Smooth muscle cell (in vitro differentiated cells): ENCODE measurements around the gene RAB26. TPM values are rescaled to one million over a fixed set of nuclear protein-coding genes. Genes with fewer than 3 reads are reported as not detected.

Experiments used
- DNase-seq: peaks from one replicate; lab custom pipeline; 2025; ENCODE audit not compliant: unreplicated experiment; lab: John Stamatoyannopoulos, UW
- H2AFZ ChIP-seq: fragments of 200-600 bp; sonication (generic); 2 replicates; pipeline ENCODE4 v1.6.0; 2016; ENCODE audit warnings: antibody characterized with exemption, low read depth, mild to moderate bottlenecking
- H3F3A ChIP-seq: fragments of 200-600 bp; sonication (generic); 2 replicates; pipeline ENCODE4 v1.6.0; 2017; ENCODE audit warnings: antibody characterized with exemption, low read depth
- H3K27ac ChIP-seq: fragments of 200-600 bp; sonication (generic); 2 replicates; pipeline ENCODE4 v1.5.1; 2016; ENCODE audit warnings: low read depth, mild to moderate bottlenecking
- H3K27me3 ChIP-seq: fragments of 200-600 bp; sonication (generic); 2 replicates; pipeline ENCODE4 v1.6.1; 2016; ENCODE audit warnings: low read depth, mild to moderate bottlenecking
- H3K36me3 ChIP-seq: fragments of 200-600 bp; sonication (generic); 2 replicates; pipeline ENCODE4 v1.5.1; 2016; ENCODE audit warnings: low read depth
- H3K4me1 ChIP-seq: fragments of 200-600 bp; sonication (generic); 2 replicates; pipeline ENCODE4 v1.5.1; 2016; ENCODE audit warnings: low read depth
- H3K4me2 ChIP-seq: fragments of 200-600 bp; sonication (generic); 2 replicates; pipeline ENCODE4 v1.6.0; 2016; ENCODE audit warnings: mild to moderate bottlenecking
- H3K4me3 ChIP-seq: fragments of 200-600 bp; sonication (generic); 2 replicates; pipeline ENCODE4 v1.5.1; 2016; ENCODE audit warnings: mild to moderate bottlenecking
- H3K79me2 ChIP-seq: fragments of 200-600 bp; sonication (generic); 2 replicates; pipeline ENCODE4 v1.6.0; 2016; ENCODE audit warnings: low read depth, mild to moderate bottlenecking
- H3K9ac ChIP-seq: fragments of 200-600 bp; sonication (generic); 2 replicates; pipeline ENCODE4 v1.6.0; 2016; ENCODE audit warnings: low read depth
- H3K9me3 ChIP-seq: fragments of 200-600 bp; sonication (generic); replicated peaks from 2 replicates; pipeline ENCODE4 v1.5.1; 2016; ENCODE audit warnings: low read depth
- H4K20me1 ChIP-seq: fragments of 200-600 bp; sonication (generic); 2 replicates; pipeline ENCODE4 v1.6.0; 2016; ENCODE audit warnings: low read depth
- CTCF ChIP-seq: fragments of 200-600 bp; sonication (generic); IDR thresholded peaks from 2 replicates; pipeline ENCODE4 v1.5.1; 2017; ENCODE audit warnings: borderline replicate concordance, mild to moderate bottlenecking, antibody characterized with exemption; ENCODE audit not compliant: insufficient read depth, poor library complexity, severe bottlenecking
- WGBS: methylation state at CpG from one replicate; pipeline ENCODE4 v1.1.7; 2016; ENCODE audit warnings: low lambda C conversion rate; 5-methylcytosine and 5-hydroxymethylcytosine counted together
- polyA plus RNA-seq: library from polyadenylated mRNA; unstranded; fragments of >200 nt; fragmentation: Nextera tagmentation; extraction: Ambion mirVana; gene quantifications from 2 replicates; pipeline ENCODE4 v1.2.1, GENCODE V29; 2016
- total RNA-seq: library from RNA; depleted of rRNA; stranded (reverse); fragments of >200 nt; gene quantifications from 2 replicates; pipeline ENCODE4 v1.2.3, GENCODE V29; 2014

RAB26 gene
- total and polyA plus RNA-seq, 2 experiments from 2014 or later, result 1.3 TPM; not detected in 1

GRCh38 chr16:2170587-2171435, 22.4 kb downstream of the RAB26 start:
- WGBS, result 97% methylated on average over 37 of the region's 47 CpGs
- Histone ChIP-seq H2AFZ (no peak overlapping the region), H3K36me3 (no peaks in the 10 kb centered on the region), H3K79me2 (peaks cover 4% of the 10 kb centered on the region), H3K4me3 (no peak overlapping the region), H3K27ac (no peak overlapping the region), H3K9me3 (no peaks in the 10 kb centered on the region), H3K9ac (no peak overlapping the region), H3K4me1 (no peaks in the 10 kb centered on the region), H3K4me2 (no peak overlapping the region), H3F3A (no peaks in the 10 kb centered on the region), H4K20me1 (peaks cover 33% of the 10 kb centered on the region), H3K27me3 (no peaks in the 10 kb centered on the region)
- TF ChIP-seq CTCF, result no peak
- no peak for DNase-seq

GRCh38 chr16:2171601-2172178, 23.3 kb downstream of the RAB26 start:
- Histone ChIP-seq H3K9ac (no peak overlapping the region), H3K4me3 (no peak overlapping the region), H3K79me2 (no peaks in the 10 kb centered on the region), H2AFZ (no peak overlapping the region), H3K9me3 (no peaks in the 10 kb centered on the region), H3K4me2 (no peak overlapping the region), H3F3A (no peaks in the 10 kb centered on the region), H3K27ac (no peak overlapping the region), H3K27me3 (no peaks in the 10 kb centered on the region), H4K20me1 (peaks cover 25% of the 10 kb centered on the region), H3K4me1 (no peaks in the 10 kb centered on the region), H3K36me3 (no peaks in the 10 kb centered on the region)
- DNase-seq, result no peak
- no peak for TF ChIP-seq CTCF
- WGBS, result 99% methylated on average over 27 of the region's 28 CpGs

GRCh38 chr16:2172688-2173335, 24.4 kb downstream of the RAB26 start:
- WGBS, result 95% methylated on average over 21 of the region's 29 CpGs
- no peak overlapping the region for H3K9ac ChIP-seq

More at GRCh38 chr16:2172688-2173335, 24.4 kb downstream of the RAB26 start:
- Histone ChIP-seq H3K79me2 (no peaks in the 10 kb centered on the region), H3K27me3 (no peaks in the 10 kb centered on the region), H3K27ac (no peak overlapping the region), H3K9me3 (no peaks in the 10 kb centered on the region), H3K36me3 (no peaks in the 10 kb centered on the region), H3F3A (no peaks in the 10 kb centered on the region), H2AFZ (no peak overlapping the region), H3K4me2 (no peak overlapping the region), H4K20me1 (peaks cover 14% of the 10 kb centered on the region), H3K4me1 (no peaks in the 10 kb centered on the region), H3K4me3 (no peak overlapping the region)
- TF ChIP-seq CTCF, result no peak
- no peak for DNase-seq
